GM19438 (cell line): Measurements from ENCODE around the gene RASL12.
"Not testable (repeated sequence)": the region's sequence is repeated elsewhere in the genome, so short reads cannot be mapped to it uniquely, and the experiment has no call there.

ENCODE experiments used
- ATAC-seq: cut with Tn5 transposase; IDR thresholded peaks from one replicate; pipeline ENCODE4 v1.9.1; 2021; ENCODE audit warnings: low read depth; ENCODE audit not compliant: unreplicated experiment

Gene RASL12

DNA sequence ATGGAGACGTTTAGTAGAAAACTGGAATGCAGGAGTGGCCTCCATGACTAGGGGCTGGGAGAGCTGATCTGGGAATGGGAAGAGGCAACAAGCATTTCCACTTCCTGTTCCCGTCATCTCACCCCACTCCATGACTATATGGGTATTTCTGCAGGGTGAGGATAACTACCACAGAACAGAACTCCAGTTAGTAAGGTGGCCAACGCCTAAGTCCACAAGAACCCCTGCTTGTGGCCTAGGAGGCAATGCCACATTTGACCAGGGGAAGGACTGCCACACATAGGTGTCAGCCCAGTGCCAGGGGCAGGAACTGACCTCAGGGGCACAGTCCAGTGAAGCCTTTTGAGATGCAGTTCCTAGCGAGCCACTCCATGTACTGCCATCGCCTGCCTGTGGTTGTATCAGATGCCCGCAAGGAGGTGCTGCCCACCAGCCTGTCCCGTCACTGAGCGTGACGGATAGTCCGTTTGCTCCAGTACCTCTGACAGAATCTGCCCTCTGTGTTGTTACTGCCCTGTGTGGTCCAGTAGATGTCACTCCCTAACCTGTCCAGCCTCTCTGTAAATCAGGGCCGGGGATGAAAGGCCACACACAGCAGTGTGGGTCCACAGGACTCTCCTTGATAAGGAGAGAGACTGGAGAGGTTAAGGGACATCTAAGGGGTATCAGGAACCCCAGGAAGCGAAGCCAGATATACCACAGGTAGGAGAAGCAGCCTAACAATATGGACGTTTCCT is 34.8 kb downstream of the RASL12 start:
- no peak for ATAC-seq

DNA sequence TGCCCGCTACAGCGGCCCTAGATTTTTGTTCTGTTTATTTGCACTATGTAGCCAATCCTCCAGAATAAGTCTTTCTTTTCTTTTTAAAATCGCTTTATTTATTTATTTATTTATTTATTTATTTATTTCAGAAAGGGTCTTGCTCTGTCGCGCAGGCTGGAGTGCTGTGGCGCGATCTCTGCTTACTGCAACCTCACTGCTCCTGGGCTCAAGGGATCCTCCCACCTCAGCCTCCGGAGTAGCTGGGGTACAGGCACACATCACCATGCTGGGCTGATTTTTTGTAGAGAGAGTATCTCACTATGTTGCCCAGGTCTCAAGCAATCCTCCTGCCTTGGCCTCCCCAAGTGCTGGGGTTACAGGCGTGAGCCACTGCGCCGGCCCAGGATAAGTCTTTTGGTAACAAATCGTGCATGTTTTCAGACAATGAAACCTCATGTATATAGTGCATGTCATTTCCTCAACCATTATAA is 38.0 kb downstream of the RASL12 start:
- no peak for ATAC-seq

- ATAC-seq = peak; percentile 63
Measured at GRCh38 chr15:65028921-65029735, 38.7 kb downstream of the RASL12 start, which contains the start of gene MTFMT. MTFMT (minus strand) TSS chr15:65029639; CDS start chr15:65029613, 26 bp downstream.

- no peak for ATAC-seq
Measured at GRCh38 chr15:65028338-65028737, 39.5 kb downstream of the RASL12 start.

GRCh38 chr15:65027593-65027992 is 40.2 kb downstream of the RASL12 start:
- no peak for ATAC-seq

GRCh38 chr15:65026756-65027155 is 41.0 kb downstream of the RASL12 start:
- no peak for ATAC-seq

- no peak for ATAC-seq
Measured at GRCh38 chr15:65021488-65021887, 46.3 kb downstream of the RASL12 start.

- ATAC-seq = no peak
Measured at GRCh38 chr15:65020419-65020818, 47.4 kb downstream of the RASL12 start.

- not testable (repeated sequence) for ATAC-seq
Measured at GRCh38 chr15:65011198-65011597, 56.6 kb downstream of the RASL12 start.

DNA sequence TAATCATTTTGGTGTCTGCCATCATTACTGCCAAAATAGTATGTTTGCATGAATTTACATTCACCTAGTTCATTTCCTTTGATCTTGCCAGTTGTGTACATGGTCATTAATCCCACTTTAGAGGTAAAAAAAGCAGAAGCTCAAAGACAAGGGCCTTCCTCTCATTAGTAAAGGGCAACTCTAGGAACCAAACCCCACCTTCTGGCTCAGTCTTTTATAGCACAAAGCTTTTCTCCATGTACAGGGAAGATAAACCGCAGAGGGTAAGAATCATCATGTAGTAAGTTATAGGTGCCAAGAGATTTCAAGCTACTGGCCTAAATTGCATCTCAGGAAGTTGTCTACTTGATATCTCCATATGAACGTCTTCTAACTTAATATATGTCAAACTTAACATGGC is 58.8 kb downstream of the RASL12 start:
- ATAC-seq = no peak

GRCh38 chr15:65006876-65007275 is 60.9 kb downstream of the RASL12 start:
- ATAC-seq = no peak

- no peak for ATAC-seq
Measured at GRCh38 chr15:65004993-65005392, 62.8 kb downstream of the RASL12 start.
